Esophagus (tissue), 2 donors: ENCODE results near the gene DUSP14. TPM values are rescaled to one million over a fixed set of nuclear protein-coding genes. Genes with fewer than 3 reads are reported as not detected.

ENCODE experiments used
- H3K27ac ChIP-seq, 2 donors: one replicate each; pipeline ENCODE4 v1.5.1; 2013; ENCODE audit warnings: low read depth in 2 of 2, mild to moderate bottlenecking in 2 of 2, inconsistent platforms in 1 of 2, low read length in 1 of 2, moderate library complexity in 1 of 2
- H3K27me3 ChIP-seq, 2 donors: one replicate each; pipeline ENCODE4 v1.6.1; 2013; ENCODE audit warnings: low read length in 2 of 2, control low read depth in 1 of 2, mild to moderate bottlenecking in 1 of 2; ENCODE audit not compliant: insufficient read depth in 2 of 2, control insufficient read depth in 1 of 2
- H3K36me3 ChIP-seq, 2 donors: one replicate each; pipeline ENCODE4 v1.6.1; 2013; ENCODE audit warnings: low read length in 1 of 2; ENCODE audit not compliant: control insufficient read depth in 2 of 2, insufficient read depth in 2 of 2
- H3K4me1 ChIP-seq, 2 donors: one replicate each; pipeline ENCODE4 v1.6.1; 2013; ENCODE audit warnings: low read length in 1 of 2; ENCODE audit not compliant: control insufficient read depth in 2 of 2, insufficient read depth in 2 of 2
- H3K4me3 ChIP-seq, 2 donors: one replicate each; pipeline ENCODE4 v1.5.1; 2013; ENCODE audit warnings: low read length in 2 of 2, mild to moderate bottlenecking in 2 of 2, low read depth in 1 of 2, moderate library complexity in 1 of 2
- H3K9me3 ChIP-seq, 2 donors: one replicate each; pipeline ENCODE4 v1.6.1; 2013; ENCODE audit warnings: mild to moderate bottlenecking in 2 of 2, low read depth in 1 of 2, low read length in 1 of 2, moderate library complexity in 1 of 2; ENCODE audit not compliant: control insufficient read depth in 2 of 2, insufficient read depth in 1 of 2
- WGBS, 2 donors: extraction: QIAGEN DNeasy Blood & Tissue Kit; methylation state at CpG; one replicate each; pipeline ENCODE4 v1.1.7; 2013; 5-methylcytosine and 5-hydroxymethylcytosine counted together
- polyA plus RNA-seq, 2 donors: library from polyadenylated mRNA; stranded (reverse); fragments of 200-250 nt; gene quantifications; one replicate each; pipeline ENCODE4 v1.2.3, GENCODE V29; 2013
- donor health status: healthy with polysubstance abuse.
- donor health status: Bipolar disorder and iron deficiency.

DUSP14 gene
- polyA plus RNA-seq, 2 donors, result 13.2 to 31.5 TPM

GRCh38 chr17:37521821-37522220 lies 32.1 kb downstream of the DUSP14 start:
- Histone ChIP-seq H3K27ac (no peak overlapping the region), H3K4me3 (no peak overlapping the region), H3K4me1 (no peaks in the 10 kb centered on the region), H3K27me3 (no peaks in the 10 kb centered on the region), H3K36me3 (peaks cover 4 to 16% of the 10 kb centered on the region in 2 donors), H3K9me3 (no peaks in the 10 kb centered on the region)
- 95 to 99% methylated on average over 5 of the region's 5 CpGs for WGBS, 2 donors

- no peaks in the 10 kb centered on the region for H3K27me3 ChIP-seq
- no peaks in the 10 kb centered on the region for H3K4me1 ChIP-seq
- WGBS, 2 donors, result 87 to 88% methylated on average over 8 of the region's 8 CpGs
- peaks cover 4 to 13% of the 10 kb centered on the region in 2 donors for H3K36me3 ChIP-seq
- no peak overlapping the region for H3K27ac ChIP-seq
- H3K4me3 ChIP-seq, result no peak overlapping the region
- H3K9me3 ChIP-seq, result no peaks in the 10 kb centered on the region
Observed at GRCh38 chr17:37523715-37524219, 34.1 kb downstream of the DUSP14 start.

GRCh38 chr17:37527249-37527851 lies 37.7 kb downstream of the DUSP14 start:
- no peaks in the 10 kb centered on the region for H3K9me3 ChIP-seq
- 69 to 72% methylated on average over 5 of the region's 5 CpGs for WGBS, 2 donors
- H3K36me3 ChIP-seq, result peaks cover 9 to 12% of the 10 kb centered on the region in 2 donors
- H3K27me3 ChIP-seq, result no peaks in the 10 kb centered on the region
- no peaks in the 10 kb centered on the region for H3K4me1 ChIP-seq
- no peak overlapping the region for H3K4me3 ChIP-seq
- H3K27ac ChIP-seq, result no peak overlapping the region

- Histone ChIP-seq H3K27me3 (no peaks in the 10 kb centered on the region), H3K36me3 (peaks cover 4 to 9% of the 10 kb centered on the region in 2 donors)
- 85 to 86% methylated on average over 4 of the region's 4 CpGs for WGBS, 2 donors
Observed at GRCh38 chr17:37530420-37530819, 40.7 kb downstream of the DUSP14 start.

GRCh38 chr17:37532756-37533155 lies 43.1 kb downstream of the DUSP14 start:
- Histone ChIP-seq H3K9me3 (no peaks in the 10 kb centered on the region), H3K36me3 (peaks cover 11 to 20% of the 10 kb centered on the region in 2 donors), H3K27ac (no peak overlapping the region), H3K4me3 (no peak overlapping the region), H3K27me3 (no peaks in the 10 kb centered on the region), H3K4me1 (no peaks in the 10 kb centered on the region)
- WGBS, 2 donors, result 85 to 89% methylated on average over 3 of the region's 3 CpGs

More at GRCh38 chr17:37530420-37530819, 40.7 kb downstream of the DUSP14 start:
- Histone ChIP-seq H3K4me3 (no peak overlapping the region), H3K4me1 (no peaks in the 10 kb centered on the region), H3K27ac (no peak overlapping the region), H3K9me3 (no peaks in the 10 kb centered on the region)

GRCh38 chr17:37535906-37536305 lies 46.2 kb downstream of the DUSP14 start:
- Histone ChIP-seq H3K27me3 (no peaks in the 10 kb centered on the region), H3K36me3 (peaks cover 4 to 31% of the 10 kb centered on the region in 2 donors), H3K9me3 (no peaks in the 10 kb centered on the region), H3K4me3 (no peak overlapping the region), H3K27ac (no peak overlapping the region), H3K4me1 (no peaks in the 10 kb centered on the region)
- WGBS, 2 donors, result 93 to 96% methylated on average over 5 of the region's 5 CpGs

- peaks cover 15 to 42% of the 10 kb centered on the region in 2 donors for H3K36me3 ChIP-seq
- H3K4me3 ChIP-seq, result no peak overlapping the region
- no peaks in the 10 kb centered on the region for H3K27me3 ChIP-seq
- H3K9me3 ChIP-seq, result no peaks in the 10 kb centered on the region
- no peak overlapping the region for H3K27ac ChIP-seq
- no peaks in the 10 kb centered on the region for H3K4me1 ChIP-seq
- WGBS, 2 donors, result 92 to 94% methylated on average over 8 of the region's 8 CpGs
Observed at GRCh38 chr17:37538981-37539659, 49.4 kb downstream of the DUSP14 start.

- 83 to 92% methylated on average over 9 of the region's 9 CpGs for WGBS, 2 donors
- Histone ChIP-seq H3K9me3 (no peaks in the 10 kb centered on the region), H3K4me3 (no peak overlapping the region), H3K36me3 (peaks cover 11 to 29% of the 10 kb centered on the region in 2 donors), H3K27me3 (no peaks in the 10 kb centered on the region), H3K4me1 (no peaks in the 10 kb centered on the region), H3K27ac (no peak overlapping the region)
Observed at GRCh38 chr17:37541880-37542660, 52.4 kb downstream of the DUSP14 start.

- H3K4me1 ChIP-seq, result no peaks in the 10 kb centered on the region
- H3K27ac ChIP-seq, result no peak overlapping the region
- H3K9me3 ChIP-seq, result no peaks in the 10 kb centered on the region
- no peaks in the 10 kb centered on the region for H3K27me3 ChIP-seq
- no peak overlapping the region for H3K4me3 ChIP-seq
- WGBS, 2 donors, result 87 to 93% methylated on average over 2 of the region's 2 CpGs
- peaks cover 11 to 26% of the 10 kb centered on the region in 2 donors for H3K36me3 ChIP-seq
Observed at GRCh38 chr17:37543637-37544052, 54.0 kb downstream of the DUSP14 start.
